CD14-positive monocyte (primary cell): Measurements from ENCODE around the gene FOS. TPM values are rescaled to one million over a fixed set of nuclear protein-coding genes. Genes with fewer than 3 reads are reported as not detected.
A peak's percentile ranks its signal among the peaks of the same experiment; 100 is the strongest.

Experiments
- DNase-seq, 3 donors: peaks; one replicate each; pipeline ENCODE4 v3.0.0-alpha.2; 2011 to 2022
- H2AFZ ChIP-seq: 2 replicates; pipeline ENCODE4 v1.6.0; 2012; ENCODE audit warnings: mild to moderate bottlenecking, low read depth, low read length, inconsistent platforms; ENCODE audit not compliant: insufficient read depth, poor library complexity, severe bottlenecking
- H3K27ac ChIP-seq, 2 donors: 1 replicate in 1 of 2; 2 replicates in 1 of 2; pipeline ENCODE4 v1.5.1; 2012 to 2013; ENCODE audit warnings: low read length in 2 of 2, control low read depth in 1 of 2, inconsistent platforms in 1 of 2, low read depth in 1 of 2, mild to moderate bottlenecking in 1 of 2
- H3K27me3 ChIP-seq, 2 donors: one replicate each; pipeline versions ENCODE4 v1.6.0 to v1.6.1; 2011 to 2013; ENCODE audit warnings: low read length in 2 of 2; ENCODE audit not compliant: control insufficient read depth in 2 of 2, insufficient read depth in 2 of 2
- H3K36me3 ChIP-seq, 2 donors: replicated peaks in 1 of 2; 1 replicate in 1 of 2; 2 replicates in 1 of 2; pipeline versions ENCODE4 v1.5.1 to v1.6.1; 2012 to 2013; ENCODE audit warnings: low read length in 2 of 2, control low read depth in 1 of 2, inconsistent platforms in 1 of 2, mild to moderate bottlenecking in 1 of 2; ENCODE audit not compliant: insufficient read depth in 2 of 2, control insufficient read depth in 1 of 2
- H3K4me1 ChIP-seq, 2 donors: 1 replicate in 1 of 2; 2 replicates in 1 of 2; pipeline versions ENCODE4 v1.5.1 to v1.6.1; 2012 to 2013; ENCODE audit warnings: low read length in 2 of 2, control low read depth in 1 of 2, inconsistent platforms in 1 of 2, mild to moderate bottlenecking in 1 of 2, moderate library complexity in 1 of 2; ENCODE audit not compliant: insufficient read depth in 2 of 2, control insufficient read depth in 1 of 2
- H3K4me2 ChIP-seq: replicated peaks from 2 replicates; pipeline ENCODE3; 2012; ENCODE audit warnings: low read length, moderate library complexity, mild to moderate bottlenecking; ENCODE audit not compliant: poor library complexity, severe bottlenecking; ENCODE audit errors: extremely low read depth
- H3K4me3 ChIP-seq, 3 experiments: fragments of 200-600 bp in 1 of 3; sonication (generic) in 1 of 3; replicated peaks in 1 of 3; 1 replicate in 2 of 3; 2 replicates in 1 of 3; pipeline ENCODE4 v1.5.1; 2011 to 2013; ENCODE audit warnings: low read length in 3 of 3, mild to moderate bottlenecking in 3 of 3, control low read depth in 2 of 3, low read depth in 2 of 3, inconsistent platforms in 1 of 3, moderate library complexity in 1 of 3
- H3K79me2 ChIP-seq: 2 replicates; pipeline ENCODE4 v1.6.0; 2012; ENCODE audit warnings: mild to moderate bottlenecking, control low read depth, inconsistent platforms, low read length, moderate library complexity; ENCODE audit not compliant: insufficient read depth
- H3K9ac ChIP-seq: 2 replicates; pipeline ENCODE4 v1.6.0; 2017; ENCODE audit warnings: low read length, mild to moderate bottlenecking; ENCODE audit not compliant: insufficient read depth, poor library complexity, severe bottlenecking
- H3K9me3 ChIP-seq, 2 donors: replicated peaks in 1 of 2; 1 replicate in 1 of 2; 2 replicates in 1 of 2; pipeline versions ENCODE4 v1.5.1 to v1.6.1; 2012 to 2013; ENCODE audit warnings: low read length in 2 of 2, control low read depth in 1 of 2; ENCODE audit not compliant: control insufficient read depth in 1 of 2, insufficient read depth in 1 of 2
- H4K20me1 ChIP-seq: 2 replicates; pipeline ENCODE4 v1.6.0; 2012; ENCODE audit warnings: mild to moderate bottlenecking, low read length, control low read depth, moderate library complexity; ENCODE audit not compliant: insufficient read depth
- H3K27ac Mint-ChIP-seq, 7 donors: one replicate each; pipeline ENCODE4 v1.8.0; 2020; ENCODE audit warnings: mild to moderate bottlenecking in 7 of 7, mixed read lengths in 7 of 7, moderate library complexity in 6 of 7, inconsistent platforms in 2 of 7
- H3K27me3 Mint-ChIP-seq, 3 donors: one replicate each; pipeline ENCODE4 v1.8.0; 2021 to 2022; ENCODE audit warnings: low read depth in 3 of 3, mild to moderate bottlenecking in 3 of 3, mixed read lengths in 3 of 3, moderate library complexity in 3 of 3, inconsistent platforms in 1 of 3
- H3K36me3 Mint-ChIP-seq, 2 donors: one replicate each; pipeline ENCODE4 v1.8.0; 2020; ENCODE audit warnings: mixed read lengths in 2 of 2, inconsistent platforms in 1 of 2, mild to moderate bottlenecking in 1 of 2
- H3K4me1 Mint-ChIP-seq: one replicate; pipeline ENCODE4 v1.8.0; 2020; ENCODE audit warnings: mild to moderate bottlenecking, mixed read lengths
- H3K4me3 Mint-ChIP-seq, 2 donors: one replicate each; pipeline ENCODE4 v1.8.0; 2020; ENCODE audit warnings: mild to moderate bottlenecking in 2 of 2, mixed read lengths in 2 of 2, moderate library complexity in 1 of 2
- H3K9me3 Mint-ChIP-seq, 7 donors: one replicate each; pipeline ENCODE4 v1.8.0; 2020 to 2022; ENCODE audit warnings: mixed read lengths in 7 of 7, mild to moderate bottlenecking in 6 of 7, moderate library complexity in 6 of 7, inconsistent platforms in 2 of 7
- CTCF ChIP-seq: fragments of 200-600 bp; IDR thresholded peaks from one replicate; pipeline ENCODE4 v1.8.0; 2022; ENCODE audit warnings: antibody characterized with exemption, mild to moderate bottlenecking
- WGBS: methylation state at CpG from one replicate; pipeline ENCODE4 v1.1.5; 2013; ENCODE audit warnings: missing lambda C conversion rate; ENCODE audit not compliant: insufficient coverage; 5-methylcytosine and 5-hydroxymethylcytosine counted together
- intact Hi-C, 2 donors: fragments of 100-400 bp; cut with micrococcal nuclease; formaldehyde crosslinking; loops; one replicate each; pipeline versions ENCODE4 v1.15.0 to v1.15.1; 2023
- polyA plus RNA-seq, 3 donors: library from polyadenylated mRNA; depleted of rRNA in 1 of 3; unstranded in 2 of 3; stranded (reverse) in 1 of 3; fragments of 300-500 nt in 2 of 3; fragments of >200 nt in 1 of 3; fragmentation: Illumina TruSeq in 2 of 3; gene quantifications; 1 replicate in 2 of 3; 2 replicates in 1 of 3; pipeline ENCODE4 v1.2.3, GENCODE V29; 2012 to 2021

The FOS gene
- polyA plus RNA-seq, 3 donors = 4,403 to 5,159 (median 4,841) TPM

- no peak for TF ChIP-seq CTCF
- H4K20me1 ChIP-seq = no peaks in the 10 kb centered on the region
- no peak for DNase-seq
- H3K27ac ChIP-seq = peak overlapping the region in 1 of 2 donors; percentile 1
- 100% methylated on average over 1 of the region's 6 CpGs for WGBS
- peaks cover 0 to 2% of the 10 kb centered on the region in 2 donors for H3K36me3 Mint-ChIP-seq
- H3K9me3 Mint-ChIP-seq = peaks cover 0 to 2% (median 0%) of the 10 kb centered on the region in 7 donors
- H3K79me2 ChIP-seq = no peaks in the 10 kb centered on the region
- no peak overlapping the region for H3K9ac ChIP-seq
- peaks cover 56% of the 10 kb centered on the region for H3K4me1 Mint-ChIP-seq
- H3K36me3 ChIP-seq = no peaks in the 10 kb centered on the region
- no peaks in the 10 kb centered on the region for H3K9me3 ChIP-seq
- no peaks in the 10 kb centered on the region for H3K27me3 ChIP-seq
- H2AFZ ChIP-seq = no peak overlapping the region
- H3K27me3 Mint-ChIP-seq = peaks cover 2 to 6% (median 2%) of the 10 kb centered on the region in 3 donors
- H3K4me3 Mint-ChIP-seq = no peak overlapping the region
- peak overlapping the region; percentile 37 to 85 (median 75) for H3K27ac Mint-ChIP-seq
- H3K4me3 ChIP-seq = peak overlapping the region in 1 of 3 experiments; percentile 9
- intact Hi-C loops = no loop called here
- H3K4me1 ChIP-seq = peaks cover 50 to 56% of the 10 kb centered on the region in 2 donors
- peak overlapping the region; percentile 13 for H3K4me2 ChIP-seq
Measured at GRCh38 chr14:75236467-75236866, 42.2 kb upstream of the FOS start.

- Histone ChIP-seq H3K4me3 (peak overlapping the region in 1 of 3 experiments; percentile 9), H3K27me3 (no peaks in the 10 kb centered on the region), H3K79me2 (no peaks in the 10 kb centered on the region), H3K4me1 (peaks cover 50 to 56% of the 10 kb centered on the region in 2 donors), H3K9ac (no peak overlapping the region), H3K27ac (peak overlapping the region; percentile 1), H4K20me1 (no peaks in the 10 kb centered on the region), H3K36me3 (no peaks in the 10 kb centered on the region), H3K4me2 (peak overlapping the region; percentile 13), H3K9me3 (no peaks in the 10 kb centered on the region), H2AFZ (no peak overlapping the region)
- peaks cover 56% of the 10 kb centered on the region for H3K4me1 Mint-ChIP-seq
- H3K36me3 Mint-ChIP-seq = peaks cover 0 to 2% of the 10 kb centered on the region in 2 donors
- 83% methylated on average over 4 of the region's 9 CpGs for WGBS
- H3K4me3 Mint-ChIP-seq = no peak overlapping the region
- intact Hi-C loops = no loop called here
- DNase-seq = no peak
- peak overlapping the region; percentile 37 to 85 (median 65) for H3K27ac Mint-ChIP-seq
- H3K27me3 Mint-ChIP-seq = peaks cover 2 to 6% (median 2%) of the 10 kb centered on the region in 3 donors
- TF ChIP-seq CTCF = no peak
- H3K9me3 Mint-ChIP-seq = peaks cover 0 to 2% (median 0%) of the 10 kb centered on the region in 7 donors
Measured at GRCh38 chr14:75236901-75237419, 41.7 kb upstream of the FOS start.
